Neural cell (in vitro differentiated cells): Measurements from ENCODE around the gene NOS1AP.

ENCODE experiments used
- CTCF ChIP-seq: fragments of 450-650 bp; IDR thresholded peaks from 2 replicates; pipeline ENCODE4 v1.5.1; 2014; ENCODE audit warnings: antibody characterized with exemption, mild to moderate bottlenecking, moderate library complexity; ENCODE audit not compliant: poor library complexity, severe bottlenecking
- EP300 ChIP-seq: fragments of 450-650 bp; conservative IDR thresholded peaks from 2 replicates; pipeline ENCODE4 v1.6.1; 2014; ENCODE audit warnings: antibody characterized with exemption, mild to moderate bottlenecking, moderate library complexity; ENCODE audit not compliant: poor library complexity, severe bottlenecking
- EZH2 ChIP-seq: fragments of 200-600, 300-800 bp; shearing (Covaris generic), sonication (generic); IDR thresholded peaks from 2 replicates; pipeline ENCODE4 v1.6.1; 2014; ENCODE audit warnings: antibody characterized with exemption, low read length, borderline replicate concordance, mild to moderate bottlenecking; ENCODE audit not compliant: insufficient read depth, poor library complexity, severe bottlenecking
- POLR2AphosphoS5 ChIP-seq: IDR thresholded peaks from 2 replicates; pipeline ENCODE4 v1.6.1; 2012
- RAD21 ChIP-seq: fragments of 450-650 bp; conservative IDR thresholded peaks from 2 replicates; pipeline ENCODE4 v1.6.1; 2014; ENCODE audit warnings: antibody characterized with exemption, mild to moderate bottlenecking, moderate library complexity
- REST ChIP-seq: IDR thresholded peaks from 2 replicates; pipeline ENCODE4 v1.6.1; 2012; ENCODE audit warnings: borderline replicate concordance
- TAF1 ChIP-seq: IDR thresholded peaks from 2 replicates; pipeline ENCODE4 v1.6.1; 2012; ENCODE audit warnings: low read depth

GRCh38 chr1:162200096-162200847 lies 130.8 kb downstream of the NOS1AP start:
- TF ChIP-seq CTCF: no peak
- TF ChIP-seq POLR2AphosphoS5: no peak
- no peak for TF ChIP-seq EP300
- no peak for TF ChIP-seq RAD21
- TF ChIP-seq EZH2: no peak
- no peak for TF ChIP-seq REST
- no peak for TF ChIP-seq TAF1
